Fibroblast of skin of left biceps (primary cell): ENCODE results near the gene NBDY.
"Not testable (repeated sequence)": the region's sequence is repeated elsewhere in the genome, so short reads cannot be mapped to it uniquely, and the experiment has no call there.

Experiments
- DNase-seq, 2 experiments: peaks; one replicate each; pipeline ENCODE4 v3.0.0-alpha.2; 2013; ENCODE audit warnings: low read depth in 2 of 2

Gene NBDY

DNA sequence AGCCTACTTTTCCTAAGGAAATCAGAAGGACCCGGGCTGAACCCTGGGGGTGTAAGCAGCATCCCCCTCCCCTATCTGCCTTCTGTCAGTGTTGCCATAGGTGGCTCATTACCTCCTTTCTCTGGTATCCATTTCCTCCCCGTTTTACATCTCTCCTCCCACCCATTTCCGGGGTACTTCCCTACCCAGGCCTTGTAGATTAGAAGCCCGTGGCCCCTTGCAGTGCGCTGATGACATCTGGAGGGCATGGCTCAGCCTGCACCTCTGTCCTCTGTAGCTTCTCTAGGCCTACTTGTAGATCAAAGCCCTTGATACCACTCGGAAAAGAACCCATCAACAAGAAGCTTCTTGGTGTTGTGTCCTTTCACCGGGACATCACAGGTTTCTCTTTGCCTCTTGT, 71.8 kb downstream of the NBDY start:
- no peak for DNase-seq

DNA sequence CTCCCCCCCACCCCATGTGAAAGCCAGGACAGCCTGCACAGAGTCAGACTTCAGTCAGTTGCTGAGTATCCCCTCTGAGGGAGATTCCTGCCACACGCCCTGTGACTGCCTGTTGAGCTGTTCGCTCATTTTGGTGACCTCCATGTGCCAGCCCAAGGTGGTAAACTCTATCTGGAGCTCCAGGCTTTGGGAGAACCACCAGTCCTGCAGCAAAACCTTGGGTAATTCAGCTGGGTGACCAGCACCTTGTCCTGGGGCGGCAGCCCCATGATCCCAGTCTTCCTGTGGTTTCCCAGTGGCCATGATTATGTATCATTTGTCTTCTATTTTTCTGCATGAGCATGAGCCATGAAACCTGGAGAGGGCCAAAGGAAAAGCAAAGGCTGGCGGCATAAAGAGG, 73.4 kb downstream of the NBDY start:
- no peak for DNase-seq

- peak in 1 of 2 experiments; percentile 1 for DNase-seq
Observed at GRCh38 chrX:56802921-56803849, 74.1 kb downstream of the NBDY start.

DNA sequence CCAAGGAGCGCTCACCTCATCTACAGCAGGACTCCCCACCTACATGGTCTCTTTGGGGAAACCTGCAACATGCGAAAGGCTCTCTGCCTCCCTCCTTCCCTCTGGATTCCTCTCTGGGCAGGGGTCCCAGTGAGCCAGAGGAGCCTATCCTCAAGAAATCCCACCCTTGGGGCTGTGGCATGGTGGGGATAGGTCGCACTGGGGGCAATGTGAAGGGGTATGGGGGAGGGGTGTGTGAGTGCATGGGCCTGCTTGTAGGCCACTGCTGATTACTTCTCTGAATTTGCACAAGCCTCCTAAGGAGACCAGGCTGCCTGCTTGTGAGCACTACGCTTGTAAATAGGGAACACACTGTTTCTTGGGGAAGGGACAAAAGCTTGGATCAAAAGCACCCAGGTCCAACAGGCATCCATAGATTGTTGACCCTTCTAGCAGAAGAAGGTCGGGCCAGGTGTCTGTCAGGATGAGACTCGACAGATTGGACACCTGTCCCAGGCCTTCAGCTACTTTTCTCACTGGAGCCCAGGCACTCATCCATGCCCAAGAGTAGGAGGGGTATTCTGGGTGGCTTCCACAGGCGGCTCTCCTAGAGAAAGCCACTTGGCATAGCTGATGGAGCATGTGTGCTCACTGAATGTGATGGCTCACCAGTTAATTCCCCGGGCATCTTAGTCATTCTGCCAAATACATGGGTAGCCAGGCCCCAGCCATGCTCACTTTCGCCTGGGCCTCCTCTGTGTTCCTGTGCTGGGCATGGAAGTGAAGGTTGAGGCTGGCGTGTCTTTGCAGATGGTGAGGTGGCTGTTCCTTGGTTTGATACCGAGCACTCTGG, 75.0 kb downstream of the NBDY start:
- no peak for DNase-seq

DNA sequence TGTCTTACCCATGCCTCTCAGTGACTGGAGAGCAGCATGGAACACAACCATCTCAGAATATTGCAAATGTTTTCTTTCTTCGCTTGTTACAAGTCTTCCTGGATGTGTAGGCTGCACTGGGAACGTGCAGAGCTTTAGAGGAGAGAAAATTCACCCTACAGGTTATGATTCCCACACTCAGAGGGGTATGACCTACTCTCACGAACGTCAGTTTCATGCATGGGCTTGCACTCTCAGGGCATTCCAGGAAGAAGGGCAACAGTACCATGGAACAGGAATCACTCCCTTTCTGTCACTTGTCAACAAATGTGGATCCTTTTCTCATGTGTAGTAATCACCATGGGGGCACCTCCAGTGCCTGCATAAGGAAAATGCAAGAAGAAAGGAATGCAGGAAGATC, 75.8 kb downstream of the NBDY start:
- DNase-seq: no peak

- no peak for DNase-seq
Observed at GRCh38 chrX:56805399-56805798, 76.4 kb downstream of the NBDY start.

DNA sequence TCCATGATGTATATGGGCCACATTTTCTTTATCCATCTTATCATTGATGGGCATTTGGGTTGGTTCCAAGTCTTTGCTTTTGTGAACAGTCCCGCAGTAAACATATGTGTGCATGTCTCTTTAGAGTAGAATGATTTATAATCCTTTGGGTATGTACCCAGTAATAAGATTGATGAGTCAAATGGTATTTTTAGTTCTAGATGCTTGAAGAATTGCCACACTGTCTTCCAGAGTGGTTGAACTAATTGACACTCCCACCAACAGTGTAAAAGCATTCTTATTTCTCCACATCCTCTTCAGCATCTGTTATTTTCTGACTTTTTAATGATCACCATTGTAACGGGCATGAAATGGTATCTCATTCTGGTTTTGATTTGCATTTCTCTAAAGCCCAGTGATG, 77.1 kb downstream of the NBDY start:
- DNase-seq: not testable (repeated sequence)

DNA sequence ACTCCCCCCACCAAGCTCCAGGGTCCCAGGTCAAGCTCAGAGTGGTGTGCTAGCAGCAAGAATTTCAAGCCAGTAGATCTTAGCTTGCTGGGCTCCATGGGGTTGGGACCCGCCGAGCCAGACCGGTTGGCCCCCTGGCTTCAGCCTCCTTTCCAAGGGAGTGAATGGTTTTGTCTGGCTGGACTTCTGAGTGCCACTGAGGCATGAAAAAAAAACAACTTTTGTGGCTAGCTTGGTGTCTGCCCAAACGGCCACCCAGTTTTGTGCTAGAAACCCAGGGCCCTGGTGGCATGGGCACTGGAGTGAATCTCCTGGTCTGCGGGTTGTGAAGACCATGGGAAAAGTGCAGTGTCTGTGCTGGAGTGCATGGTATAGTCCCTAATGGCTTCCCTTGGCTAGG, 82.6 kb downstream of the NBDY start:
- DNase-seq: no peak

DNA sequence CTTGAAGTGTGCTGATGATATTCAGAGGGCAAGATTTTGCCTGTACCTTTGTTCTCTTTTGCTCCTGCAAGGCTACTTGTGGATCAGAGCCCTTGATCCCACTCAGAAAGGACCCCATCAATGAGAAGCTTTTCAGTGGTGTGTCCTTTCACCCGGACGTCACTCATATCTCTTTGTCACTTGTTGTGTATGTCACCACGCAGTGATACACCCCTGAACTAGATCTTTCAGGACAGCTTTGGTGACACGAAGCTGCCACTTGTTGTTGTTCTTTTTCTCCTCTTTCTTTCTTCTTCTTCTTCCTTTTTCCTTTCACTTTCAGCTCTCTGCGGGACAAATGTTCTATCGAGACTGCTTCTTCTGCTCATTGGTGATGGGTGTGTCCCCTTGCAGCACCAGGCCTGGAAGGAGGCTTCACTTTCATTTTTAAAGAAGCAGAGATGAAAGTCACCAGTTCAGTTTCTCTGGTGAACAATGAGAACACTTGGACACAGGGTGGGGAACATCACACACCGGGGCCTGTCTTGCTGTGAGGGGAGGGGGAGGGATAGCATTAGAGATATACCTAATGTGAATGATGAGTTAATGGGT, 83.6 kb downstream of the NBDY start:
- DNase-seq: no peak

- no peak for DNase-seq
Observed at GRCh38 chrX:56813318-56813837, 84.3 kb downstream of the NBDY start.

DNA sequence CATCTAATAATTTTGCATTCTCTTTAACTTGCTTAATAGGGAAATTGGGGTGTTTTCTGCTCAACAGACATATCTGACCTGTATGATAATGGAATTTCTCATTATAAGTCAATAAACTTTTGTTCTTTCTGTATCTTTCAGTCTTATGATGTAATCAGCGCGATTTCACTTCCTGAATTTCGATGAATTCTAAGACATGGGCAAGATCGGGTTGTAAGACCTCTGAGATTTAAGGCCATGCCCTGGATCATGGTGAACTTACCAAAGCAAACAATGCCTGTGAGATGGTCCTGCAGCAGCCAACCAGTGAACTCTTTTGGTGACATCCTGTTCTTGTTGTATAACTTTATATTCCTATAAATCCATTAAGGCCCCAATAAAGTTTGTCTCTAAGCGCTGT, 88.1 kb downstream of the NBDY start:
- no peak for DNase-seq

- DNase-seq: no peak
Observed at GRCh38 chrX:56826020-56826419, 97.0 kb downstream of the NBDY start.

GRCh38 chrX:56833626-56834025, 104.6 kb downstream of the NBDY start:
- no peak for DNase-seq

DNA sequence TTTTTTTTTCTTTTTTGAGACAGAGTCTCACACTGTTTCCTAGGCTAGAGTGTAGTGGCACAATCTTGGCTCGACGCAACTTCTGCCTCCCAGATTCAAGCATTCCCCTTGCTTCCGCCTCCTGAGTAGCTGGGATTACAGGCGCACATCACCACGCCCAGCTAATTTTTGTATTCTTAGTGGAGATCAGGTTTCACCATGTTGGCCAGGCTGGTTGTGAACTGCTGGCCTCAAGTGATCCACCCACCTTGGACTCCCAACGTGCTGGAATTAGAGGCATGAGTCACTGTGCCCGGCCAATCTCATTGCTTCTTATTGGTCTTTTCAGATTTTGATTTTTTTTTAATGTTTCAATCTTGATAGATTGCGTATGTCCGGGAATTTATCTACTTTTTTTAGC, 124.4 kb downstream of the NBDY start:
- DNase-seq: no peak

GRCh38 chrX:56857042-56857441, 128.0 kb downstream of the NBDY start:
- no peak for DNase-seq

- no peak for DNase-seq
Observed at GRCh38 chrX:56860888-56861287, 131.8 kb downstream of the NBDY start.
